ENCODE data around the gene ZNF440.
"Not testable (repeated sequence)": the region's sequence is repeated elsewhere in the genome, so short reads cannot be mapped to it uniquely, and the experiment has no call there.

ZNF440 gene

DNA sequence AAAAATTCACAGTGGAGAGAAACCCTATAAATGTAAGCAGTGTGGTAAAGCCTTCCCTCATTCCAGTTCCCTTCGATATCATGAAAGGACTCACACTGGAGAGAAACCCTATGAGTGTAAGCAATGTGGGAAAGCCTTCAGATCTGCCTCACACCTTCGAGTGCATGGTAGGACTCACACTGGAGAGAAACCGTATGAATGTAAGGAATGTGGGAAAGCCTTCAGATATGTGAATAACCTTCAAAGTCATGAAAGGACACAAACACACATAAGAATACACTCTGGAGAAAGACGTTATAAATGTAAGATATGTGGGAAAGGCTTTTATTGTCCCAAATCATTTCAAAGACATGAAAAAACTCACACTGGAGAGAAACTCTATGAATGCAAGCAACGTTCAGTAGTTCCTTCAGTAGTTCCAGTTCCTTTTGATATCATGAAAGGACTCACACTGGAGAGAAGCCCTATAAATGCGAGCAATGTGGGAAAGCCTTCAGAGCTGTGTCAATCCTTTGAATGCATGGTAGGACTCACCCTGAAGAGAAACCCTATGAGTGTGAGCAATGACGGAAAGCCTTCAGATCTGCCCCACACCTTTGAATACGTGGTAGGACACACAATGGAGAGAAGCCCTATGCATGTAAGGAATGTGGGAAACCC is 18.3 kb downstream of the ZNF440 start:
- Histone ChIP-seq H2AFZ (ENCODE audit: low read length) (no peak overlapping the region), H3F3A (ENCODE audit: insufficient read depth, low read length) (no peaks in the 10 kb centered on the region), H3K36me3 (replicated peaks; ENCODE audit: insufficient read depth, low read length) (peaks cover 8% of the 10 kb centered on the region), H3K27me3 (replicated peaks; ENCODE audit: insufficient read depth, low read length) (no peaks in the 10 kb centered on the region), H3K27ac (ENCODE audit: low read length) (no peak overlapping the region), H3K4me1 (ENCODE audit: low read length) (no peaks in the 10 kb centered on the region), H3K4me3 (ENCODE audit: low read length) (no peak overlapping the region), H3K79me2 (ENCODE audit: low read length) (no peaks in the 10 kb centered on the region), H3K9me2 (replicated peaks; ENCODE audit: insufficient read depth, low read length) (no peaks in the 10 kb centered on the region), H3K9ac (ENCODE audit: low read length) (no peak overlapping the region), H3K4me2 (ENCODE audit: low read depth, low read length) (no peak overlapping the region), H3K9me3 (replicated peaks; ENCODE audit: insufficient read depth, low read length) (no peaks in the 10 kb centered on the region), H4K20me1 (ENCODE audit: insufficient read depth, low read length) (no peaks in the 10 kb centered on the region)
- no peak for DNase-seq
- TF ChIP-seq, protein P1, sequence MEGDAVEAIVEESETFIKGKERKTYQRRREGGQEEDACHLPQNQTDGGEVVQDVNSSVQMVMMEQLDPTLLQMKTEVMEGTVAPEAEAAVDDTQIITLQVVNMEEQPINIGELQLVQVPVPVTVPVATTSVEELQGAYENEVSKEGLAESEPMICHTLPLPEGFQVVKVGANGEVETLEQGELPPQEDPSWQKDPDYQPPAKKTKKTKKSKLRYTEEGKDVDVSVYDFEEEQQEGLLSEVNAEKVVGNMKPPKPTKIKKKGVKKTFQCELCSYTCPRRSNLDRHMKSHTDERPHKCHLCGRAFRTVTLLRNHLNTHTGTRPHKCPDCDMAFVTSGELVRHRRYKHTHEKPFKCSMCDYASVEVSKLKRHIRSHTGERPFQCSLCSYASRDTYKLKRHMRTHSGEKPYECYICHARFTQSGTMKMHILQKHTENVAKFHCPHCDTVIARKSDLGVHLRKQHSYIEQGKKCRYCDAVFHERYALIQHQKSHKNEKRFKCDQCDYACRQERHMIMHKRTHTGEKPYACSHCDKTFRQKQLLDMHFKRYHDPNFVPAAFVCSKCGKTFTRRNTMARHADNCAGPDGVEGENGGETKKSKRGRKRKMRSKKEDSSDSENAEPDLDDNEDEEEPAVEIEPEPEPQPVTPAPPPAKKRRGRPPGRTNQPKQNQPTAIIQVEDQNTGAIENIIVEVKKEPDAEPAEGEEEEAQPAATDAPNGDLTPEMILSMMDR (IDR thresholded peaks at IDR 0.05; ENCODE audit: low read length): no peak
- no peak for TF ChIP-seq EZH2 (optimal IDR thresholded peaks at IDR 0.05; ENCODE audit: low read depth, low read length)
- no peak for TF ChIP-seq EZH2phosphoT487 (IDR thresholded peaks at IDR 0.05; ENCODE audit: low read length)

DNA sequence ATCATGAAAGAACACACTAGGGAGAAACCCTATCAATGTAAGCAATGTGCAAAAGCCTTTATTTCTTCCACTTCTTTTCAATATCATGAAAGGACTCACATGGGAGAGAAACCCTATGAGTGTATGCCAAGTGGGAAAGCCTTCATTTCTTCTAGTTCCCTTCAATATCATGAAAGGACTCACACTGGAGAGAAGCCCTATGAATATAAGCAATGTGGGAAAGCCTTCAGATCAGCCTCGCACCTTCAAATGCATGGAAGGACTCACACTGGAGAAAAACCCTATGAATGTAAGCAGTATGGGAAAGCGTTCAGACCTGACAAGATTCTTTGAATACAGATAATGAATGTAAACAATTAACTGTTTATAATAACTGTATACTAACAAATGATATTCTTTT is 19.5 kb downstream of the ZNF440 start:
- Histone ChIP-seq H4K20me1 (ENCODE audit: insufficient read depth, low read length) (no peaks in the 10 kb centered on the region), H3K79me2 (ENCODE audit: low read length) (no peaks in the 10 kb centered on the region), H3K9me2 (replicated peaks; ENCODE audit: insufficient read depth, low read length) (no peaks in the 10 kb centered on the region), H3F3A (ENCODE audit: insufficient read depth, low read length) (no peaks in the 10 kb centered on the region), H3K9me3 (replicated peaks; ENCODE audit: insufficient read depth, low read length) (no peaks in the 10 kb centered on the region), H2AFZ (ENCODE audit: low read length) (no peak overlapping the region), H3K27me3 (replicated peaks; ENCODE audit: insufficient read depth, low read length) (no peaks in the 10 kb centered on the region), H3K4me3 (ENCODE audit: low read length) (no peak overlapping the region), H3K4me2 (ENCODE audit: low read depth, low read length) (no peak overlapping the region), H3K27ac (ENCODE audit: low read length) (no peak overlapping the region), H3K9ac (ENCODE audit: low read length) (no peak overlapping the region), H3K4me1 (ENCODE audit: low read length) (no peaks in the 10 kb centered on the region), H3K36me3 (replicated peaks; ENCODE audit: insufficient read depth, low read length) (peaks cover 8% of the 10 kb centered on the region)
- DNase-seq: no peak
- TF ChIP-seq EZH2 (optimal IDR thresholded peaks at IDR 0.05; ENCODE audit: low read depth, low read length) (no peak), EZH2phosphoT487 (IDR thresholded peaks at IDR 0.05; ENCODE audit: low read length) (no peak)
- TF ChIP-seq, protein P1 (IDR thresholded peaks at IDR 0.05; ENCODE audit: low read length): no peak

DNA sequence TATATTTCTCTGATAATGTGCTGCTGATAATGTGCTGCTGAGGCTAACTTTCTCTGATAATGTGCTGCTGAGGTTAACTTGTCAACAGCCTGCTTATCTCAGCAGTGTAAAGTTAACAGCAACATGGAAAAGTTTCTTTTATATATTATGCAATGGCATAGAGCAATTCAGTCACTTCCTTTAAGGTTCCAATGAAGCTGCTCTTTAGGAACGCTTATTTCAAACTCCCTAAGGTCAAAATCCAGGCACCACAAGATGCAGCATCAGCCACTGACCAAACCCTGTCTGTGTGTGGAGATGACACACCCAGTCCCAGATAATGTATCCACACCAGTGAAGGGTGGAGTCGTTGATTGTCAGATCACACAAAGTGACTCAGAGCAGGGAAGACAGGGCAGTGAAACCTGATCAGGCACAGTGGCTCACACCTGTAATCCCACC is 21.6 kb downstream of the ZNF440 start:
- not testable (repeated sequence) for H3K27me3 ChIP-seq (replicated peaks; ENCODE audit: insufficient read depth, low read length); H3F3A ChIP-seq (ENCODE audit: insufficient read depth, low read length); H3K9me3 ChIP-seq (replicated peaks; ENCODE audit: insufficient read depth, low read length); H4K20me1 ChIP-seq (ENCODE audit: insufficient read depth, low read length); H3K4me3 ChIP-seq (ENCODE audit: low read length); H3K4me2 ChIP-seq (ENCODE audit: low read depth, low read length); H3K27ac ChIP-seq (ENCODE audit: low read length); H2AFZ ChIP-seq (ENCODE audit: low read length); H3K36me3 ChIP-seq (replicated peaks; ENCODE audit: insufficient read depth, low read length); DNase-seq; H3K9ac ChIP-seq (ENCODE audit: low read length); H3K4me1 ChIP-seq (ENCODE audit: low read length); H3K79me2 ChIP-seq (ENCODE audit: low read length); H3K9me2 ChIP-seq (replicated peaks; ENCODE audit: insufficient read depth, low read length)

DNA sequence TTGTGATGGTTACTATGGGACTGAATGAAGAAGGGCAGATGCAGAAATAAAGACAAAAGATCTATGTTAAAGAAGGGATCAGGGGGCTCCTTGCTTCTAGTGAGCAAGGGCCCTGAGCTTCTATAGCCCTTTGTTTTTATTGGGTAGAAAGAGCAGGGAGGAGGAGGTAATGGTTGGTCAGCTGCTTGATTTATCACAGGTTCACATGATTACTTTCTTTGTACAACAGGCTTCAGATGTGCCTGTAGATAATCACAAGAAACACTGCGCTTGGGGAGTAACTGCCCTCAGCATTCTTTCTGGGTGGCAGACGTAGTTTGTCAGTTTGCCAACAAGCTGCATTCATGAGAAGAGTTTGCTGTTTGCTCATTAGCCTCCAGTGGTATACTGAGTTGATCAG is 29.6 kb downstream of the ZNF440 start:
- no peak overlapping the region for H2AFZ ChIP-seq (ENCODE audit: low read length)
- H3K4me2 ChIP-seq (ENCODE audit: low read depth, low read length): no peak overlapping the region
- TF ChIP-seq EZH2 (optimal IDR thresholded peaks at IDR 0.05; ENCODE audit: low read depth, low read length) (no peak), EZH2phosphoT487 (IDR thresholded peaks at IDR 0.05; ENCODE audit: low read length) (no peak)
- TF ChIP-seq, protein P1 (IDR thresholded peaks at IDR 0.05; ENCODE audit: low read length): no peak
- H3K9ac ChIP-seq (ENCODE audit: low read length): no peak overlapping the region
- no peaks in the 10 kb centered on the region for H3K9me3 ChIP-seq (replicated peaks; ENCODE audit: insufficient read depth, low read length)
- H4K20me1 ChIP-seq (ENCODE audit: insufficient read depth, low read length): no peaks in the 10 kb centered on the region
- no peak overlapping the region for H3K27ac ChIP-seq (ENCODE audit: low read length)
- H3K79me2 ChIP-seq (ENCODE audit: low read length): no peaks in the 10 kb centered on the region
- no peaks in the 10 kb centered on the region for H3F3A ChIP-seq (ENCODE audit: insufficient read depth, low read length)
- H3K4me3 ChIP-seq (ENCODE audit: low read length): no peak overlapping the region
- no peaks in the 10 kb centered on the region for H3K36me3 ChIP-seq (replicated peaks; ENCODE audit: insufficient read depth, low read length)
- H3K4me1 ChIP-seq (ENCODE audit: low read length): no peaks in the 10 kb centered on the region
- no peaks in the 10 kb centered on the region for H3K9me2 ChIP-seq (replicated peaks; ENCODE audit: insufficient read depth, low read length)
- no peaks in the 10 kb centered on the region for H3K27me3 ChIP-seq (replicated peaks; ENCODE audit: insufficient read depth, low read length)
- no peak for DNase-seq

DNA sequence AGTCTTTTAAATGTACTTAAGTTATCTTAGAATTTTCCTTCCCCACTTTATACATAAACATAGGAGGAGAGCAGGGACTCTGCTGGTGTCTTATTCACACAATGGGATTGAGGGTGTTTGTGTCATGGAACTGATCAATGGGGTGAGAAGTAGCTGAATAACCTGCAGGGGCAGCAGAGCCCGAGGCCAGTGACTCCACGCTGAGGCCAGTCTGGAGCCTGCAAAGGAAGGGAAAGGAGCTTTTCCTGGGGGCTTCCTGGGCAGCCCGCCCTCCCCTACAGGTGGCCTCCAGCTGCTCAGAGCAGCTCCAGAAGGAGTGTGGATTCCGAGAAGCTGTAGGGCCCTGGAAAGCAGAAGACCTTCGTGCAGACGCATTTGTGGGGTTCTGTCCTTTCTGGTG is 33.5 kb downstream of the ZNF440 start:
- H3K4me2 ChIP-seq (ENCODE audit: low read depth, low read length); H3K4me3 ChIP-seq (ENCODE audit: low read length); H2AFZ ChIP-seq (ENCODE audit: low read length); H3K9me2 ChIP-seq (replicated peaks; ENCODE audit: insufficient read depth, low read length); DNase-seq; H3K9ac ChIP-seq (ENCODE audit: low read length); H4K20me1 ChIP-seq (ENCODE audit: insufficient read depth, low read length); H3F3A ChIP-seq (ENCODE audit: insufficient read depth, low read length); H3K27ac ChIP-seq (ENCODE audit: low read length); H3K79me2 ChIP-seq (ENCODE audit: low read length); H3K4me1 ChIP-seq (ENCODE audit: low read length); H3K27me3 ChIP-seq (replicated peaks; ENCODE audit: insufficient read depth, low read length); H3K36me3 ChIP-seq (replicated peaks; ENCODE audit: insufficient read depth, low read length); H3K9me3 ChIP-seq (replicated peaks; ENCODE audit: insufficient read depth, low read length): not testable (repeated sequence)
